ENCODE data around the gene GPR3.

The GPR3 gene

DNA sequence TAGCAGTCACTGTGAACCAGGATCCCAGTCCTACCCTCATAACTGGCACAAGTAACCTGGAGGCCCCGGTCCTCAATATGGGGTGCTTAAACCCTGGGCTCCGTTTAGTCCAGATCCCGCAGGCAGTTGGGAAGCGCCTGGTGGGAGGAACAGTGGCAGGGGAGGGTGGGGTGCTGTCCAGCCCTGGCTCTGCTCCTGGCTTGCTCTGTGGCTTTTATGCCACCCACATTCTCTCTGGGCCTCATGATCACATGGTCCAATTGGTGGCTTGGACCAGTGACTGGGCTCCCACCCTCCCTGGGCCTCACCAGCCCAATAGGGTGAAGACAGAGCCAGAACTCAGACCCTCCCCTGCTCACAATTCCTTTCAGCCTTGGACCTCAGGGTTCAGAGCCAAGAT lies 12.2 kb upstream of the GPR3 start:
- Histone ChIP-seq H3K27ac (ENCODE audit: low read length) (no peak overlapping the region), H3K4me2 (ENCODE audit: insufficient read depth, low read length) (no peak overlapping the region), H4K20me1 (ENCODE audit: insufficient read depth, low read length) (no peaks in the 10 kb centered on the region), H3K4me3 (ENCODE audit: low read depth in 1 of 2, low read length in 2 of 2) (no peak overlapping the region), H3K79me2 (ENCODE audit: insufficient read depth, low read length) (no peaks in the 10 kb centered on the region), H3K4me1 (ENCODE audit: insufficient read depth, low read length) (no peaks in the 10 kb centered on the region), H3K9ac (ENCODE audit: low read depth, low read length) (no peak overlapping the region), H2AFZ (ENCODE audit: low read depth, low read length) (no peak overlapping the region), H3K9me3 (ENCODE audit: insufficient read depth, low read length, severe bottlenecking) (no peaks in the 10 kb centered on the region), H3K27me3 (ENCODE audit: insufficient read depth, low read length, poor library complexity) (no peaks in the 10 kb centered on the region), H3K36me3 (ENCODE audit: insufficient read depth, low read length) (no peaks in the 10 kb centered on the region)
- no peak for ATAC-seq (ENCODE audit: insufficient read depth, low read depth)
- TF ChIP-seq CTCF (IDR thresholded peaks at IDR 0.05; ENCODE audit: borderline replicate concordance, extremely low read depth, low read length, poor library complexity, severe bottlenecking) (no peak), EZH2 (IDR thresholded peaks at IDR 0.05; ENCODE audit: borderline replicate concordance, low read depth, low read length, severe bottlenecking) (no peak)
- no peak for DNase-seq

GRCh38 chr1:27380766-27381733 lies 11.4 kb upstream of the GPR3 start:
- Histone ChIP-seq H3K27ac (ENCODE audit: low read length) (no peak overlapping the region), H3K9ac (ENCODE audit: low read depth, low read length) (no peak overlapping the region), H3K4me2 (ENCODE audit: insufficient read depth, low read length) (no peak overlapping the region), H3K4me1 (ENCODE audit: insufficient read depth, low read length) (no peaks in the 10 kb centered on the region), H4K20me1 (ENCODE audit: insufficient read depth, low read length) (no peaks in the 10 kb centered on the region), H3K27me3 (ENCODE audit: insufficient read depth, low read length, poor library complexity) (no peaks in the 10 kb centered on the region), H3K79me2 (ENCODE audit: insufficient read depth, low read length) (no peaks in the 10 kb centered on the region), H2AFZ (ENCODE audit: low read depth, low read length) (no peak overlapping the region), H3K36me3 (ENCODE audit: insufficient read depth, low read length) (no peaks in the 10 kb centered on the region), H3K9me3 (ENCODE audit: insufficient read depth, low read length, severe bottlenecking) (no peaks in the 10 kb centered on the region), H3K4me3 (ENCODE audit: low read depth in 1 of 2, low read length in 2 of 2) (no peak overlapping the region)
- ATAC-seq (ENCODE audit: insufficient read depth, low read depth): no peak
- no peak for DNase-seq
- TF ChIP-seq CTCF (IDR thresholded peaks at IDR 0.05; ENCODE audit: borderline replicate concordance, extremely low read depth, low read length, poor library complexity, severe bottlenecking) (no peak), EZH2 (IDR thresholded peaks at IDR 0.05; ENCODE audit: borderline replicate concordance, low read depth, low read length, severe bottlenecking) (no peak)

GRCh38 chr1:27381969-27382762 lies 10.3 kb upstream of the GPR3 start:
- DNase-seq: no peak
- Histone ChIP-seq H3K79me2 (ENCODE audit: insufficient read depth, low read length) (no peaks in the 10 kb centered on the region), H4K20me1 (ENCODE audit: insufficient read depth, low read length) (no peaks in the 10 kb centered on the region), H3K4me1 (ENCODE audit: insufficient read depth, low read length) (no peaks in the 10 kb centered on the region), H2AFZ (ENCODE audit: low read depth, low read length) (no peak overlapping the region), H3K4me2 (ENCODE audit: insufficient read depth, low read length) (no peak overlapping the region), H3K36me3 (ENCODE audit: insufficient read depth, low read length) (no peaks in the 10 kb centered on the region), H3K27me3 (ENCODE audit: insufficient read depth, low read length, poor library complexity) (no peaks in the 10 kb centered on the region), H3K9ac (ENCODE audit: low read depth, low read length) (no peak overlapping the region), H3K4me3 (ENCODE audit: low read depth in 1 of 2, low read length in 2 of 2) (no peak overlapping the region), H3K27ac (ENCODE audit: low read length) (no peak overlapping the region), H3K9me3 (ENCODE audit: insufficient read depth, low read length, severe bottlenecking) (no peaks in the 10 kb centered on the region)
- no peak for TF ChIP-seq EZH2 (IDR thresholded peaks at IDR 0.05; ENCODE audit: borderline replicate concordance, low read depth, low read length, severe bottlenecking)
- TF ChIP-seq CTCF (IDR thresholded peaks at IDR 0.05; ENCODE audit: borderline replicate concordance, extremely low read depth, low read length, poor library complexity, severe bottlenecking): no peak
- ATAC-seq (ENCODE audit: insufficient read depth, low read depth): no peak
